Islet precursor cell (in vitro differentiated cells): ENCODE measurements around the gene DIAPH1.

ENCODE experiments used
- DNase-seq: peaks from one replicate; pipeline ENCODE4 v3.0.0-alpha.2; 2018

DIAPH1 gene

DNA sequence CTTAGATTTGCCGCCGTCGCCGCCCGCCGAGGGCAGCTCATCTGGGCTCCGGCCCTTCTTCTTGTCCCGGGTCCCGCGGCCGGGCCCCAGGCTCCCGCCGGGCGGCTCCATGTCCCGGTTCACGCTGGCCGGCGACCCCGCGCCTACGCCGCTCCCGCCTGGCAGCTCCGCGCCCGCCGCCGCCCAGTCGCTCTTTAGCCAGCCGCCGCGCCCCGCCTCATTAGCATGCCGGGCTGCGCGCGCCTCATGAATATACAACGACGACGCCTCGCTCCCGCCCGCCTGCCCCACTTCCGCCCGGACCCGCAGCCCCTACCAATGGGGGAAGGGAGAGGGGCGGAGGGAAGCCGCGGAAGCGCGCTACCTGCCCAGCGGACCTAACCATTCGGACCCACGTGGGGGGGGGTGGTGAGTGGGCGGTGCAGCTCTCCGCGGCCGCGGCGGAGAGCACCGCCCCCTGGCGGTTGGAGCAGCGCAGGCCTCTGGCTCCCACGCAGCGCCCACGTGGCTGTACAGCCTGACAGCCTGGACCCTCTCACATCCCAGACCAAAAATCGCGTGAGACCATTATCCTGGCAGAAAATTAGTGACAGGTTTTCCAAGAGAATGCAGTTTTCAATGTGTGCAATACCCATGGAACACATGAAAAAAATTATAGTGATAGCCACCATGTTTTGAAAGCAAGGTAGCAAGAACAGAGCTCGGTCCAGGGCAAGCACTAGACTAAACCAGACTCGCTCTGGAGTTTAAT lies at the start of gene DIAPH1:
TSS of gene DIAPH1 (minus strand) at position 197 of the 751 bp plus-strand sequence. CDS start at position 111, 86 bp downstream.
- peak; percentile 99 for DNase-seq

DNA sequence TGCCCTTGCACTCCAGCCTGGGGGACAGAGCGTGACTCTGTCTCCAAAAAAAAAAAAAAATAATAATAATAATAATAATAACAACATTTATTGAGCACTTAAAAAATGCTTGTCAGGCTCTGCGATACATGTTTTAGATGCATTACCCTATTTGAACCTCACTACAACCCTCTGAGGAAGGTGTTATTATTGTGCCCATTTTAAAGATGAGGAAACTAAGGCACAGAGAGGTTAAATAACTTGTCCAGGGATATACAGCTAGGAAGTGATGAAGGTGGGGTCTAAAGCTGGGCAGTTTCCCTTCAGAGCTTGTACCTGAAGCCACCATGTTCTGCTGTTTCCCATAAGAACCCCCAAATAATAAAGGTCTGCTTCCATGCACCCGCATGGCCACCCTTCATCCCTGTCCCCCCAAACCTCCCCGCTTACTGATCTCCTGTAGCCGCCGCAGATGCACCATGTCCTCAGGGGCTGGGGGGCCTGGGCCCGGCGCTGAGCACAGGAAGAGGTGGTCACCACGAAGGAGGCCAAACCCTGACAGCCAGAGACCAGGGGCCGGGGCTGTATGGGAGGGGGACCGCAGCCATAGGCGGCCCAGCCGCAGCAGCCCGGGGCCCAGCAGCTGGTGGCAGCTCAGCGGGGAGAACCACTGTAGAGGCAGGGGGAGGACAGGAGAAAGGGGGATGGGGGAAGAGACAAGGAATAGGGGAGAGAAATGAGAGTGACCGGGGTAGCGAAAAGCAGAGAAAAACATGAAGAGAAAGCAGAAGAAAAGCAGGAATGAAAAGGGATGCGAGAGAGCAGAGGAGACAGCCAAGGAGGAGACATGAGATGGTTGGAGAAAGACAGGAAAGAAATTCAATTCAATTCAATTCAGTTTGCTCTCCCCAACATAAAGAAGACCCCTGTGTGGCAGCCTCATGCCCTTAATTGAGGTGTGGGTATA lies 47.5 kb upstream of the DIAPH1 start:
- no peak for DNase-seq

DNA sequence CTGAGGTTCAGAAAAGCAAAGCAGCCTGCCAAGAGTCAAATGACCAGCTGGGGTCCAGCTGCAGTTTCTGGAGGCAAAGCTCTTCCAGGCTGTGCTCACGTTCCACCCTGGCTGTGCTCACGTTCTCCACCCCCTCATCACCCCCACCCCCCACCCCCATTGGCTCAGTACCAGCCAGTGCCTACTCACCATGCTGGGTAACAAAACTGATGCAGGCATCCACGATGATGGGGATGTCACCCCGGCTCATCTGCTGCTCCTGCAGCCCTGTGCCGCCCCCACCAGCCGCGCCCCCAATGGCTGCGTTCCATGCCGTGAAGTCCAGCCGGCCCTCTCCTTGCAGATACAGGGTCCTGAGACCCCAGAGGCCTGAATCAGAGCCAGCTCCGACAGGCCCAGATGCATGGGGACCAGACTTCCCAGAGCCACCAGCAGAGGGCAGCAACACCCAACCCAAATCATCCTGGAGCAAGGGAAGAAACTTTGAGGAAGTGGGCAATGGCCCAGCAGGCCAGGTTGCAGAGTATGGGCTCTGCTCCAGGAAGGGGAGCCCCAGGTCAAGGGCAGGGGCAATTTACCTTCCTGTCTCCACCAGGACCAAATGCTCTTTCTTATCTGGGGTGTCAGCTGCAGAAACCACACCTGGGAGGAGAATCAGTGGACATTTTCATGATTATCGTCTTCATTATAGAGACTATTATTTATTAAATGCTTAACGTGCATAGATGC lies 46.1 kb upstream of the DIAPH1 start:
- peak; percentile 84 for DNase-seq

DNA sequence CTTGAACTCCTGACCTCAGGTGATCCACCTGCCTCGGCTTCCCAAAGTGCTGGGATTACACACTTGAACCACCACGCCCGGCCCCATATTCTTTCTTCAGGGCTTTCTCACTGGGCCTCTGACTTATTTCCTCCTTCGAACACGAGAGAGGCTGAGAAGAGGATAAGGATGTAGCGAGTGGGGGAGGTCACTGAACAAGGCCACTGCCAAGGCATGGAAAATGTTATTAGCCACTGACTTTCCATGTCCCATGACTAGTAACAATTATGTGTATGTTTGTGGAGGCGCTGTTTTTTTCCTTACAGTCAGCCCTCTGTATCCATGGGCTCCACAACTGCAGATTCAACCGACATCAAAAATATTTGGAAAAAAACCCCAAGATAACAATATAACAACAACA lies 44.7 kb upstream of the DIAPH1 start:
- DNase-seq: no peak

DNA sequence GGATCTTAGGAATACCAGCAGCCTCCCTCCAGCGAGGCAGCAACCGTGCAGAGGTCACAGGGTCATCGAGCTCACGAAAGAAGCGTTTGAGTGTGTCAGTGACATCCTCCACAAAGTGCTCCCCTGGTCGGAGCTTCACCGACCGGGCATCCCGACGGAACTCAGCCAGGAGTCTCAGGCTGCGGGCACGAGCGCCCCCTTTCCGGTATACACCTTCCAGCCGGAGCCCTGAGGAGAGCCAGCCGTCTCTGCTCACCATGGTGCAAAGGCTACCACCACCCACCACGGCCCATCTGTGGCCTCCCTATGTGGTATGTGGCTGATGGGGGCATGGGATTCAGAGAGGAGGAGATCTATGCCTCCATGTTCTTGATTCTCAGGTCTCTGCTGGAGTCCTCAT lies 43.2 kb upstream of the DIAPH1 start:
- no peak for DNase-seq

DNA sequence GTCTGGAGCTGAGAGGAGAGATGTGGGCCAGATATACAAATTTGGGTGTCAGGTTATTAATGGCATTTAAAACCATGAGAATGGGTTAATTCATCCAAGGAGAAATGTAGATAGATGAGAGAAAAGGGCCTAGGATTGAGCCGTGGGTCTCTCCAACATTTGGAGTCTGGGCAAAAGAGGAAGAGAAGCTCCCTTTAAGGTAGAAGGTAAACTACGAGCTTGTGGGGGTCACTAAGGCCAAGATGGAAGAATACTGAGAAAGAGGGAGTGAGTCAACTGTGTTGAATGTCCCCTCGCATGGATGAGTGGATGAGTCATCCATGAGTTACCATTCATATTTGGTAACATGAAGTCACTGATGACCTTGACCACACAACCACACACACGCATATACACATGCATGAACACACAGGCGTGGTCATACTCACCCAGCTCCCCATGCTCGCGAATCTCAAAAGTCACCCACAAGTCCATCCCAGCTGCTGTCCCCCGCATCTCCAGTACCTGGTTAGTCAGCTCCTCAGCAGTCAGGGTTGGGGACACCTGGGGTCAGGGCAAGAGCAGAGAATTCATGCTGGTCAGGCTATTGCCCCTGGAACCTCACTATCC lies 39.2 kb upstream of the DIAPH1 start:
- no peak for DNase-seq

DNA sequence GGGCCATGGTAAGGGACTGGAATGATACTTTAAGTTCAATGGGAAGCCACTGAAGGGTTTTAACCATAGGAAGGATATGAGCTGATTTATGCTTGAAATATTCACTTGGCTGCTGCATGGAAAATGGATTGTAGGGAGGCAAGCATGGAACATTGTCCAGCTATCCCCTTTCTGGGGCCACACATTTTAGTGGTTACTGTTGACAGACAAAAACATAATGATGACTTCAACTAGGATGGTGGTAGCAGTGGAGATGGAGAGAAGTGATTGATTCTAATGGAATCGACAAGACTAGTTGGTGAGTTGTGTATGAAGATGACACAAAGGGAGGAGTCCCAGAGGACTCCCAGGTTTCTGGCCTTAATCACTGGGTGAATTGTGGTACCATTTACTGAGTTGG lies 38.6 kb upstream of the DIAPH1 start:
- no peak for DNase-seq

DNA sequence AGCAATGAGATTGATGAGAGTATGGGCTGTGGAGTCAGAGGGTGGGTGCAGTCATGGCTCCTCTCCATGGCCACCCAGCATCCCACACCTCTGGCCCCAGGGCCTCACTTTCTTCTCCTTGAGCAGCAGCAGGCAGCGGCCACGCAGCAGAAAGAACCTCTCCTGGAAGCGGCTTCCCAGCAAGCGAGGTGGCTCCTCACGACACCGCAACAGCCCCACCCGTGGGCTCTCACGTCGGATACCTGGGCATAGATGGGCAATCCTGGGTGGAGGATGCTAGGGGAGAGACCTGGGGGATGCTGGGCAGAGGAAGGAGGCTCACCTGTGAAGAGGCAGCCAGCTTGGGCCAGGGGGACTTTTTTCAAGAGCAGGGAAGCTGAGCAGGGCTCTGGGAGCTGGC lies 37.6 kb upstream of the DIAPH1 start:
- no peak for DNase-seq

DNA sequence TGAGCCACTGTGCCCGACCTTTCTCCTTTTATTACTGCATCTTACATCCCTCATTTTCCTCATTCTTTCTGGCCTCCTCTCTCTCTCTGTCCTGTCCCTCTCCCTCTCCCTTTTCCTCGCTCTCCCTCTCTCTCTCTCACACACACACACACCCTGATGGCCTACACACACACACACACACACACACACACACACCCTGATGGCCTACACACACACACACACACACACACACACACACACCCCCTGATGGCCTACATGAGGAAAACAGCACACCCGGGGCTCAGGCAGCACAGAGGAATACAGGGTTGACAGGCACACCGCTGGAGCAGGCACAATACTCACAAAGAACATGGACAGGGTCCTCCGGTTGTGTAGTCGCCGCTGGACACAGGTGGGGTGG lies 36.2 kb upstream of the DIAPH1 start:
- no peak for DNase-seq

DNA sequence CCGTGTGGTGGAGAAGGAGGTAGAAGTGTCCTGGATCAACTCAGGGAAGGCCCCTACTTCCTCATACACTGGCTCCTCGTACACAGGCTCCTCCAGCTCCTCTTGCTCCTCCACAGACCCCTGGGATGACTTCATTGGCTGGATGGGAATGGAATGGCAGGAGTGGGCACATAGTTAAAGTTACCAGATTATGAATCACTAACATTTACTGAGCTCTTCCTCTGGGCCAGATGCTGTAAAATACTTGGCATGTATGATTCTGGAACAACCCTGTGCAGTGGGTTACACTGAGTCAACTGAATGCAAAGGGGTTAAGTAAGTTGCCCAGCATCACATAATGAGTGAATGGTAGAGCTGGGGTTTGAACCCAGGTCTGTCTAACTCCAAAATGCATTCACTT lies 35.5 kb upstream of the DIAPH1 start:
- no peak for DNase-seq

DNA sequence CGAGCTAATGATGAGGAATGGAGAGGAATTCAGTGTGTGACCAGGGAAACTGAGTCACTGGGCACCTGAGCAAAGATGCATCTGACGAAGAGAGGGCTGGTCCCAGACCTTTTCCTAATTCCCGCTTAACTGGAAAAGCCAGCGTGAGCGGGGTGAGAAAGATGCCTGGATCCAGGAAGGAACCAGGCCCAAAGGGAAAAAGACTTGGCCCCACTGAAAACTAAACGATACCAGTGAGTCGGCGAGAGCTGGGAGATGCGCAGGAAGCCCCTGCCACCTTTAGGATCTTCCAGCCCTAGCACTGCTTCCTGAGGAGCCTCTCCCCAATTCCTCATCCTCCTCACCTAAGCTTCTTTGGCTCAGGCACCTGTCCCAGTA lies 32.9 kb upstream of the DIAPH1 start:
- no peak for DNase-seq

DNA sequence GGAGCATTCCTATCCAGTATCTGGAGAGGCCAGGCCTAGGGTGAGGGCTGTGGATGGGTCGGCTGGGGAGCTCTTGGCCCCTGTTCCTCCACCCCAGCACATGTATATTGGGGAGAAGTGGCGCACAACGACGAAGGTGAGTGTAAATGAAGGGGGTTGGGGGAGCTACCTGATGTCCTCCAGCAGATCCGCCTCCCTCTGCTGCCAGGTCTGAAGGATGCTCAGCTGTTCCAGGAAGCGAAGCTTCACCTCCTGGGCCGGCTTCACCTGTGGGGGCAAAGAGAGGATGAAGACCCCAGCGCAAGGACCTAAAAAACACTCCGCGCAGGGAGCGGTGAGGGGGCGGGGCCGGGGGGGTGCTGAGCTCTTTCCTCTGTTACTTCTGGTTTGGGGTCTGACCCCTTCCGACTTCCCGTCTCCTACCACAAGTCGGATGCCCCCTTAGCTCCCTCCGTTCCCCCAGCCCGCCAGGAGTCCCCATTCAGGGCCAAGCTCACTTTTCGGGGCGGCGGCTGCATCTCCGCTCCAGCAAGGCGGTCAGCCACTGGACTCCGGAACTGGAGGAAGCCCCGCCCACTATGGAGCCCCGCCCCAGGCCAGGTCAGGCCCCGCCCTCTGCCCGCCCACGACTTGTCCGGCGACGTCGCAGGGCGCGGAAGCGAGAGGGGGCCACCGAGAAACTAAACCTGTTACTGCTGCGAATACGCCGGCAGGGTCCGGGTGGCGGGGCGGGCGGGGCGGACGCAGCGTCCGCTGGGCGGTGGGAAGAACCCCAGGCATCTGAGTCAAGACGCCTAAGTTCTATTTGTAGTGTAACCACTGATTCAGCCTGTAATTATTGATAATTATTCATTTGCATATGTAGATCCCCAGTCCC lies 32.3 kb upstream of the DIAPH1 start, which contains the start of gene FCHSD1:
TSS of gene FCHSD1 (minus strand) at position 568 of the 877 bp plus-strand sequence. CDS start at position 518, 50 bp downstream.
- peak; percentile 97 for DNase-seq

DNA sequence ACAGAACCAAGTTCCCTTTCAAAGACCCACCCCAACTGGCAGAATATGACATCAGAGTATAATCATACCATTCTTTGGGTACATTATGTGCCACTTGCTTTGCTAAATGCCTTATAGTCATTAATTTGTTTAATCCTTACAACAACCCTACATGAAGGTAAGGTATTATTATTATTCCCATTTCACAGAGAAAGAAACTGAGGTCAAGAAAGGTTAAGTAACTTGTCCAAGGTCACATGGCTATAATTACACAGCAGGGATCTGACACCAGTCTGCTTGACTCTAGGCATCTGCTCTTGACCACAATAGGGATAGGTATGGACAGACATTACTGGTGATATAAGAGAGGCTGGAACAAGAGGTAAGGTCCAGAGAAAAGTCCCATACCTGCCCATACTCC lies 31.2 kb upstream of the DIAPH1 start:
- DNase-seq: no peak

DNA sequence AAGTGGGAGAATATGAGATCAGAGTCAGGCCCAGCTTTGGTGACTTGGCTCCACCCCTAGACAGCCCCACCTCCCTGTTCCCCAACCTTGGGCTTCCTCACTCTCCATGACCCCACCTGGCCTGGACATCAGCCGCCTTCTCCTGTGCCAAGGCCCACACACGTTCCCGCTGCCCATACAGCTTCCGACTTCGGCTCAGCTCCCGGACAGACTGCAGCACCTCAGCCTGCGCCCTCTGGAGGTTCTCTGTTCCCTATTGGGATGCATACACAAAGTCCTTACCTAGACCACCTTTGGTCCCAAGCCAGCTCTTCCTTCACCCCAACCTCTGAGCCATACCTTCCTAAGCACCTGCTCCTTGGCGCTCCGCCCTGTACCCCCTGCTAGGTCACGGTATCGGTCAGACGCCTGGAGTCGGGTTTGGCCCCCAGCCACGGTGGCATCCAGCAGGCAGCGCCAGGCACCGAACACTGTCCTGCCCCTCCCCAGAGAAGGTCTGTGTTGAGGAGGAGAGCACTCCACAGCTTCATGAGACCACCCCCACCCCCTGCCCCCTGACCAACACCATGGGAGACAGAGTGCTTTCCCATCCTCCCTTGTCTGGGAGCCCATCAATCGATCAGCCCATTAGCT lies 30.4 kb upstream of the DIAPH1 start:
- DNase-seq: no peak

DNA sequence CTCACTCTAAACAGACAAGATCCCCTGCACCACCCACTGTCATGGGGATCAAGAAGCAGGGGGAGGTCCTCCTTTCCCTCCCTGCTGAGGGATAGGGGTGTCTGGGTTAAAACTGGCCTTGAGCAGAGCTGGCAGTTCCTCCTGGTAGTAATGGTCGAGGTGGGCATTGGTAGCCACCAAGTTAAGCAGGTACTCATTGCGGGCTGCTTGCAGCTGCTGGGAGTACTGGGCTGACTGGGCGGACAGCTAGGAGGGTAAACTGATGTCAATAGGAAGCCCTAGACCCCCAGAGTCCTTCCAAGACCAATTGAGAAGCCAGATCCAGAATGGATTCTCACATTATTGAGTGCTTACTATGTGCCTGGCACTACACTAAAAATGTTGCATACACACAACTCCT lies 29.1 kb upstream of the DIAPH1 start:
- no peak for DNase-seq

DNA sequence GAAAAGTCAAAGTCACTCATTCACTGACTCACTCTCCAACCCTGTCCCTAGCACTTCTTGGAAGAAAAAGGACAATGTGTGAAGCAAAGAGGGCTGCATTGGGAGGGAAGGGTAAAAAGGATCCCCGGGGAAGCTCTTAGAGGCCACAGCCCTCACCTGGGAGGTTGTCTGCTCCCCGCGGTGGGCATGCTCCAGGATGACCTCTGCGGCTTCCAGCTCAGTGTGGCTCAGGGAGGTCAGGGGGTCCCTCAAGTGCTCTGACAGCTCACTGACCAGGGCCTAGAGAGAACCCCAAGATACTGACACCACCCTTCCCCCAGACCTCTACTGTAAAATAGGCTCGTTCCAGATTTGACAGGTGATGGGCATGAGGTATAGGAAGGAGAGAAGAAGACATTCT lies 28.4 kb upstream of the DIAPH1 start:
- no peak for DNase-seq

DNA sequence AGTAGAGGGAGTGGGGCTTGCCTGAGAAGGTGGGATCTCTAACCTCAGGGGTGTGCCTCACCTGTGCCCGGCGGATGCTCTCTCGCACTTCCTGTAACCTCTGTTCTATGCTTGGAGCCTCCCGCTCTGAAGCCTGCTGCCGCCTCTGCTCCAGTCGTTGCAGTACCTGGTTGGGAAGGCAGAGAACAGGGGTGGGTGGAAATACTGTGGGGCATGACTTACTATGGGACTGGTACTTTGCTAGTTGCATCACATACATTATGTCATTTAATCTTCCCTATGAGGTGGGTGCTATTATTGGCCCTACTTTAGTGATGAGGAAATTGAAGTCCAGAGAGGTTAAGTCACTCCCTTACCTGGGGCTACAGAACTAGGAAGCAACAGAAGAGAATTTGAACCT lies 27.2 kb upstream of the DIAPH1 start:
- DNase-seq: no peak

DNA sequence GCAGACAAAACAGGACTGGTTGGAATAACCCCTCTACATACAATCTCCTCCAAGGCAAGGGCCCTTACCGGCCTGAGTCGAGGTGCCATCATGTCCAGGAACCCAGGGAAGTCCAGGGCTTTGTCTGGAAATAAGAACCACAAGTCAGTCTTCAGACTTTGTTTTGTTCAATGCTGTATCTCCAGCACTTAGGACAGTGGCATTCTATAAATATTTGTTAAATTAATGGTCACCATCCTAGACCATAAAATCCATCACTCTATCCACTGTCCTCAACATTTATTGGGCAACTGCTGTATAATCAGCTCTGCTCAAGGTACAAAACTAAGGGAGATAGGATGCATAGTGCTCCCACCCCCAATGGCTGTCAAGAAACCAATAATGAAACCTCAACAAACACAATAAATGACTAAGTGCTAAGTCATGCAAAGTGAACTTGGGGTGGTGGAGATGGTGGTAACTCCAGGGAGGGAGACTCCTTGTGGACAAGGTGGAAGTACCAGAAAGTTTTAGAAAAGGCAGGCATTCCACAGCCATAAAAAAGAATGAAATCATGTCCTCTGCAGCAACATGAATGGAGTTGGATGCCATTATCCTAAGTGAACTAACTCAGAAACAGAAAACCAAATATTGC lies 23.0 kb upstream of the DIAPH1 start:
- DNase-seq: no peak

DNA sequence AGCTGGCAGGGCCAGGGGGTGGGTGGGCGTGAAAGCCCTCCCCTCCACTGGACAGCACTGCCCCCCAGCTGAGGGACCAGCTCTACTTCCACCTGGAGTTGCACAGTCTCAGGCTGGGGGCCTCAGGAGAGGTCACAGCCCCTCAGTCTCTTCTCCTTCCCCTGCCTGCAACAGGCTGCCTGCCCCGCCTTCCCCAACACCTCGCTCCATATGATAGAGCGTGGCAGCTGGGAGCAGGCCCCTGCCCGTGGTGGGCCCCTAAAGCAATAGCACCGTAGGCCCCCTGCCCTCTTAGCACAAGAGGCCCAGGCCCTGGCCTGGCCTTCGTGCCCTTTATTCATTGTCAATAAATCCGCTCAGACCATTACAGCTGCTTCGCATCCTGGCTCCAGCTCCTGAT lies 21.9 kb upstream of the DIAPH1 start:
- DNase-seq: no peak

DNA sequence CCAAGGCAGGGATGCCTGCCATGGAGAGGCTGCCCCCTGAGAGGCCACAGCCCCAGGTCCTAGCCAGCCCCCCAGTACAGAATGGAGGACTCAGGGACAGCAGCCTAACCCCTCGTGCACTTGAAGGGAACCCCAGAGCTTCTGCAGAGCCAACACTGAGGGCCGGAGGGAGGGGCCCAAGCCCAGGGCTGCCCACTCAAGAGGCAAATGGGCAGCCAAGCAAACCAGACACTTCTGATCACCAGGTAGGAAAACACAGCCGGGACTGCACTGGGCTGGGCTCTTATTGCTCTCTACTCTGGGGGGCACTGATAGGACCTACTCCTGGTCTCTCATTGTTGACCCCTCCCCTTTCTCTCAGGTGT lies 21.2 kb upstream of the DIAPH1 start:
- DNase-seq: peak; percentile 40
